PC-3 (cell line): Measurements from ENCODE around the gene PRR5L. TPM values are rescaled to one million over a fixed set of nuclear protein-coding genes. Genes with fewer than 3 reads are reported as not detected.

Experiments used
- ATAC-seq: fragments of 200-7000 bp; cut with Tn5 transposase; 2 replicates; pipeline ENCODE4 v1.9.1; 2020; ENCODE audit warnings: mild to moderate bottlenecking, moderate library complexity
- BruUV-seq: library from RNA; stranded (reverse); fragments of 400-500 nt; replicated peaks from 2 replicates; lab custom pipeline; 2021; lab: Mats Ljungman, UMichigan
- CTCF ChIA-PET: fragments of 300-600 bp; sonication (Branson Sonifier 250); formaldehyde crosslinking; loops from one replicate; lab custom pipeline; 2022; ENCODE audit warnings: antibody characterized with exemption; lab: Charles Lee
- POLR2A ChIA-PET: fragments of 300-600 bp; sonication (Branson Sonifier 250); formaldehyde crosslinking; loops from one replicate; lab custom pipeline; 2022; ENCODE audit warnings: antibody characterized with exemption; ENCODE audit not compliant: unreplicated experiment; lab: Charles Lee
- DNase-seq: peaks from one replicate; pipeline ENCODE4 v3.0.0-alpha.2; 2015
- H2AFZ ChIP-seq: fragments of 300-600 bp; sonication (generic); 2 replicates; pipeline ENCODE4 v1.6.0; 2016; ENCODE audit warnings: antibody characterized with exemption, low read length
- H3F3A ChIP-seq: fragments of 300-600 bp; sonication (generic); one replicate; pipeline ENCODE4 v1.6.0; 2017; ENCODE audit warnings: antibody characterized with exemption, low read length, control low read depth, mild to moderate bottlenecking; ENCODE audit not compliant: unreplicated experiment
- H3K27ac ChIP-seq: fragments of 300-600 bp; sonication (generic); 2 replicates; pipeline ENCODE4 v1.5.1; 2016; ENCODE audit warnings: mild to moderate bottlenecking, low read length
- H3K27me3 ChIP-seq: fragments of 300-600 bp; sonication (generic); 2 replicates; pipeline ENCODE4 v1.6.1; 2016; ENCODE audit warnings: low read length, mixed read lengths
- H3K36me3 ChIP-seq: fragments of 300-600 bp; sonication (generic); 2 replicates; pipeline ENCODE4 v1.6.1; 2016; ENCODE audit warnings: low read depth, mixed run types, low read length, mixed read lengths
- H3K4me1 ChIP-seq: fragments of 300-600 bp; sonication (generic); 2 replicates; pipeline ENCODE4 v1.5.1; 2016; ENCODE audit warnings: low read length; ENCODE audit not compliant: insufficient read depth
- H3K4me2 ChIP-seq: fragments of 300-600 bp; sonication (generic); 2 replicates; pipeline ENCODE4 v1.6.0; 2016; ENCODE audit warnings: low read length
- H3K4me3 ChIP-seq: fragments of 300-600 bp; sonication (generic); 2 replicates; pipeline ENCODE4 v1.5.1; 2016; ENCODE audit warnings: mild to moderate bottlenecking, low read length, mixed read lengths
- H3K79me2 ChIP-seq: fragments of 300-600 bp; sonication (generic); 2 replicates; pipeline ENCODE4 v1.6.1; 2017; ENCODE audit warnings: low read length, mixed read lengths
- H3K9ac ChIP-seq: fragments of 300-600 bp; sonication (generic); 2 replicates; pipeline ENCODE4 v1.6.0; 2016; ENCODE audit warnings: mild to moderate bottlenecking, low read length
- H3K9me2 ChIP-seq: fragments of 300-600 bp; sonication (generic); replicated peaks from 2 replicates; pipeline ENCODE4 v1.6.1; 2016; ENCODE audit warnings: mixed run types, low read length, mixed read lengths
- H3K9me3 ChIP-seq: fragments of 300-600 bp; sonication (generic); 2 replicates; pipeline ENCODE4 v1.6.1; 2016; ENCODE audit warnings: low read length, mixed read lengths
- H4K20me1 ChIP-seq: fragments of 300-600 bp; sonication (generic); 2 replicates; pipeline ENCODE4 v1.6.1; 2016; ENCODE audit warnings: low read length, mixed read lengths
- CTCF ChIP-seq: fragments of 300-600 bp; sonication (generic); conservative IDR thresholded peaks from 2 replicates; pipeline ENCODE4 v1.5.1; 2017; ENCODE audit warnings: antibody characterized with exemption, low read depth, mild to moderate bottlenecking, low read length
- EZH2 ChIP-seq: fragments of 300-600 bp; sonication (generic); IDR thresholded peaks from one replicate; pipeline ENCODE4 v1.6.1; 2017; ENCODE audit warnings: antibody characterized with exemption, mild to moderate bottlenecking, low read length; ENCODE audit not compliant: unreplicated experiment
- EZH2phosphoT487 ChIP-seq: fragments of 300-600 bp; sonication (generic); IDR thresholded peaks from 2 replicates; pipeline ENCODE4 v1.6.1; 2018; ENCODE audit warnings: mild to moderate bottlenecking, antibody characterized with exemption, low read length, borderline replicate concordance
- intact Hi-C: fragments of 100-400 bp; cut with micrococcal nuclease; formaldehyde crosslinking; loops from 2 replicates; pipeline ENCODE4 v1.9.0; 2023
- total RNA-seq: library from RNA; depleted of rRNA; stranded (reverse); fragments of >200 nt; gene quantifications from 2 replicates; pipeline ENCODE4 v1.2.3, GENCODE V29; 2014

PRR5L gene
- total RNA-seq, 1 experiment from 2014 or later: 4.7 TPM

GRCh38 chr11:36462321-36462720 is 166.2 kb downstream of the PRR5L start:
- Histone ChIP-seq H3K27ac (no peak overlapping the region), H3F3A (no peaks in the 10 kb centered on the region), H3K9ac (no peak overlapping the region), H3K4me1 (no peaks in the 10 kb centered on the region), H3K27me3 (no peaks in the 10 kb centered on the region), H2AFZ (no peak overlapping the region), H3K9me2 (no peaks in the 10 kb centered on the region), H3K36me3 (no peaks in the 10 kb centered on the region), H3K9me3 (no peaks in the 10 kb centered on the region), H3K79me2 (no peaks in the 10 kb centered on the region), H3K4me2 (no peak overlapping the region), H3K4me3 (no peak overlapping the region), H4K20me1 (no peaks in the 10 kb centered on the region)
- CTCF ChIA-PET: no interaction called here
- no peak for DNase-seq
- no TSS peak for BruUV-seq
- no peak for ATAC-seq
- intact Hi-C loops: no loop called here
- no peak for TF ChIP-seq CTCF
- no peak for TF ChIP-seq EZH2phosphoT487
- no peak for TF ChIP-seq EZH2
- POLR2A ChIA-PET: no interaction called here

GRCh38 chr11:36463781-36464180 is 167.7 kb downstream of the PRR5L start:
- Histone ChIP-seq H3K27me3 (no peaks in the 10 kb centered on the region), H3K9me2 (no peaks in the 10 kb centered on the region), H3K9me3 (no peaks in the 10 kb centered on the region), H3K4me1 (no peaks in the 10 kb centered on the region), H4K20me1 (no peaks in the 10 kb centered on the region), H3K36me3 (no peaks in the 10 kb centered on the region), H3K27ac (no peak overlapping the region), H3K79me2 (no peaks in the 10 kb centered on the region), H3K4me3 (no peak overlapping the region), H3K9ac (no peak overlapping the region), H3F3A (no peaks in the 10 kb centered on the region), H3K4me2 (no peak overlapping the region), H2AFZ (no peak overlapping the region)
- BruUV-seq: no TSS peak
- CTCF ChIA-PET: no interaction called here
- ATAC-seq (no peak), DNase-seq (no peak)
- TF ChIP-seq CTCF: no peak
- no peak for TF ChIP-seq EZH2
- TF ChIP-seq EZH2phosphoT487: no peak
- intact Hi-C loops: no loop called here
- POLR2A ChIA-PET: no interaction called here

- ATAC-seq: peak; percentile 46
- intact Hi-C loops: no loop called here
- DNase-seq: no peak
- Histone ChIP-seq H3K4me2 (no peak overlapping the region), H3K36me3 (no peaks in the 10 kb centered on the region), H3K4me1 (no peaks in the 10 kb centered on the region), H3K79me2 (no peaks in the 10 kb centered on the region), H3K9me3 (no peaks in the 10 kb centered on the region), H3K9me2 (no peaks in the 10 kb centered on the region), H3K9ac (no peak overlapping the region), H3F3A (no peaks in the 10 kb centered on the region), H3K27ac (no peak overlapping the region), H2AFZ (no peak overlapping the region), H3K27me3 (no peaks in the 10 kb centered on the region), H3K4me3 (no peak overlapping the region), H4K20me1 (no peaks in the 10 kb centered on the region)
- POLR2A ChIA-PET: no interaction called here
- TF ChIP-seq CTCF (no peak), EZH2 (no peak), EZH2phosphoT487 (no peak)
- no TSS peak for BruUV-seq
- CTCF ChIA-PET: no interaction called here
Measured at GRCh38 chr11:36464720-36465119, 168.6 kb downstream of the PRR5L start.
